Stimulated activated CD4-positive, alpha-beta T cell treated with anti-CD3 and anti-CD28 coated beads, Interleukin-15, amount 100 ng/mL, for 48 hours (primary cell): ENCODE data around the gene N4BP2.

Experiments
- DNase-seq, 2 donors: peaks; one replicate each; pipeline ENCODE4 v3.0.0-alpha.2; 2020; ENCODE audit warnings: low read depth in 2 of 2

Gene N4BP2

GRCh38 chr4:40192114-40193015 is 135.7 kb downstream of the N4BP2 start:
- DNase-seq, result no peak

- DNase-seq, result no peak
Observed at GRCh38 chr4:40193016-40193571, 136.4 kb downstream of the N4BP2 start.

GRCh38 chr4:40193578-40193977 is 136.9 kb downstream of the N4BP2 start:
- no peak for DNase-seq

GRCh38 chr4:40194602-40195161 is 138.0 kb downstream of the N4BP2 start:
- no peak for DNase-seq

GRCh38 chr4:40195182-40196177 is 138.8 kb downstream of the N4BP2 start:
- no peak for DNase-seq

- no peak for DNase-seq
Observed at GRCh38 chr4:40196272-40196671, 139.6 kb downstream of the N4BP2 start.

GRCh38 chr4:40196724-40197281 is 140.2 kb downstream of the N4BP2 start, which contains the start of gene RHOH:
RHOH (plus strand) TSS chr4:40197031; CDS start chr4:40243387, 46,356 bp downstream.
- peak; percentile 62 to 74 for DNase-seq

- DNase-seq, result no peak
Observed at GRCh38 chr4:40197879-40198689, 141.4 kb downstream of the N4BP2 start.

GRCh38 chr4:40199179-40199670 is 142.6 kb downstream of the N4BP2 start:
- DNase-seq, result no peak

- DNase-seq, result peak; percentile 61 to 63
Observed at GRCh38 chr4:40199999-40200874, 143.6 kb downstream of the N4BP2 start.

GRCh38 chr4:40200875-40201801 is 144.5 kb downstream of the N4BP2 start:
- DNase-seq, result no peak

- no peak for DNase-seq
Observed at GRCh38 chr4:40201898-40202297, 145.2 kb downstream of the N4BP2 start.

GRCh38 chr4:40202474-40202873 is 145.8 kb downstream of the N4BP2 start:
- no peak for DNase-seq

- no peak for DNase-seq
Observed at GRCh38 chr4:40204507-40205258, 148.0 kb downstream of the N4BP2 start.

GRCh38 chr4:40205259-40206198 is 148.9 kb downstream of the N4BP2 start:
- DNase-seq, result no peak

GRCh38 chr4:40206426-40206825 is 149.8 kb downstream of the N4BP2 start:
- no peak for DNase-seq
